Activated T-cell treated with anti-CD3 and anti-CD28 coated beads, Interleukin-2, amount 50 U/mL, for 4 hours (primary cell): Measurements from ENCODE around the gene LCTL. TPM values are rescaled to one million over a fixed set of nuclear protein-coding genes. Genes with fewer than 3 reads are reported as not detected.

Experiments
- ATAC-seq, 2 donors: fragments of 200-7000 bp; cut with Tn5 transposase; one replicate each; pipeline ENCODE4 v1.10.0; 2021
- DNase-seq: peaks from one replicate; pipeline ENCODE4 v3.0.0-alpha.2; 2020
- H3K27me3 Mint-ChIP-seq: one replicate; pipeline ENCODE4 v1.8.0; 2021; ENCODE audit warnings: low read depth, mixed read lengths
- H3K36me3 Mint-ChIP-seq: one replicate; pipeline ENCODE4 v1.8.0; 2022; ENCODE audit warnings: mixed read lengths; ENCODE audit not compliant: insufficient read depth
- H3K4me1 Mint-ChIP-seq: one replicate; pipeline ENCODE4 v1.8.0; 2021; ENCODE audit warnings: low read depth, mixed read lengths
- H3K4me3 Mint-ChIP-seq: one replicate; pipeline ENCODE4 v1.8.0; 2021; ENCODE audit warnings: mild to moderate bottlenecking, moderate library complexity, mixed read lengths
- H3K9me3 Mint-ChIP-seq: one replicate; pipeline ENCODE4 v1.8.0; 2021; ENCODE audit warnings: mixed read lengths
- total RNA-seq, 3 donors: library from RNA; stranded (reverse); gene quantifications; one replicate each; pipeline ENCODE4 v1.2.1, GENCODE V29; 2021

Gene LCTL, protein sequence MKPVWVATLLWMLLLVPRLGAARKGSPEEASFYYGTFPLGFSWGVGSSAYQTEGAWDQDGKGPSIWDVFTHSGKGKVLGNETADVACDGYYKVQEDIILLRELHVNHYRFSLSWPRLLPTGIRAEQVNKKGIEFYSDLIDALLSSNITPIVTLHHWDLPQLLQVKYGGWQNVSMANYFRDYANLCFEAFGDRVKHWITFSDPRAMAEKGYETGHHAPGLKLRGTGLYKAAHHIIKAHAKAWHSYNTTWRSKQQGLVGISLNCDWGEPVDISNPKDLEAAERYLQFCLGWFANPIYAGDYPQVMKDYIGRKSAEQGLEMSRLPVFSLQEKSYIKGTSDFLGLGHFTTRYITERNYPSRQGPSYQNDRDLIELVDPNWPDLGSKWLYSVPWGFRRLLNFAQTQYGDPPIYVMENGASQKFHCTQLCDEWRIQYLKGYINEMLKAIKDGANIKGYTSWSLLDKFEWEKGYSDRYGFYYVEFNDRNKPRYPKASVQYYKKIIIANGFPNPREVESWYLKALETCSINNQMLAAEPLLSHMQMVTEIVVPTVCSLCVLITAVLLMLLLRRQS
- total RNA-seq: not detected

DNA sequence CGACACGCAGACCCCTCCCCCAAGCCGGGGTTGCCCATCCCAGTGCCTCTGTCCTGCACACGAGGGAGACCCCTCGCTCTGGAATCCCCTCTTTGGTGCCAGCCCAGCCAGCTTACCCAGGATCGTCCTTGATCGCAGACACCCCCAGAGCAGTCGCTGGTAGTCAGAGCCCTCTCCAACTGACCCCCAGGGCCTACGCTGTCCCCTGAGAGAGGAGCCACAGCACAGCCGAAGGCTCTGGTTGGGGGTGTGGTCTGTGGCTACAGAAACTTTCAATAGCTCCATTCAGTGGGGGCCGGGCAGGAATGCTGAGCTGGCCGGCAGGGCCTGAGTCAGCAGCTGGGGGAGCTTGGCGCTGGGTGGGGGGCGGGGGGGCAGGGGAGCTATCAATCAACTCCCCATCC is at the start of gene LCTL:
TSS of gene LCTL (minus strand) at position 258 of the 404 bp plus-strand sequence. CDS start 633 bp downstream, outside the sequence.
- Mint-ChIP-seq H3K27me3 (no peaks in the 10 kb centered on the region), H3K4me1 (peaks cover 5% of the 10 kb centered on the region), H3K9me3 (no peaks in the 10 kb centered on the region), H3K36me3 (no peaks in the 10 kb centered on the region), H3K4me3 (no peak within 1 kb of the TSS)
- DNase-seq (no peak), ATAC-seq (no peak)

DNA sequence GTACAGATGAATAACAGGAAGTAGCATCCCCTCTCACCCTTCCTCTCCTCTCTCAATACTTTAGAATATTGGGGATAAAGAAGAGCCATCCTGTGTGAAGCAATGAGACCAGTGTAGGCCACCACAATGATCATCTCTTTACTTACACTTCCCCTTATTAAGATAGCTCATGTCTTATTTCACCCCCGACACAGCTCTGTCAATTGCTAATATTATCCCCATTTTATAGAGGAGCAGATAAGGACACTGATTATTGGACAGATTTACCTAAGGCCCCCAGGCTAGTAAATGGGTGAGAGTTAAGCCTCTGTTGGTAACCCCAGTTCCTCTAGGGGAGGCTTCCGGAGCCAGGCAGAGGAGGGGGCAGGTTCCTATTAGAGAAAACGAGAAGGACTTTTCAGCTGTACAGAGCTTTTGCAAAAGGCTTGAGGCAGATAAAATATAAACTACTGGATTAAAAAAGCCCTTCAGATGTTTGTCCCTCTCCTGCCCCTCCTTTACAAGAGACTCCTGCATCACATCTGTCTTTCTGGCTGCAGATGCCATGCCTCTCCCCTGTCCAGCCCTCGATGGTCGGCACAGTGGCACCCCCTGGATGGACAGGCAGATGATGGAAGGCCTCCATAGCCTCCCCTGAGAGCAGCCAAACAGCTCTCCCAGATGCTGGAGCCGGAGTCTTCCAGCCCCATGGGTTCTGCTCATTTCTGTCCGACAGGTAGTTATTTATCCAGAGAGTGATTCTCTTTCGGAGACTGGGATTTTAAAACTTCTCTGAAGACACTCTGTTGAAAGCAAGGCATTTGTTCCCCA is 49.4 kb upstream of the LCTL start:
- Mint-ChIP-seq H3K9me3 (no peaks in the 10 kb centered on the region), H3K4me3 (no peak overlapping the region), H3K36me3 (no peaks in the 10 kb centered on the region), H3K4me1 (no peaks in the 10 kb centered on the region), H3K27me3 (peaks cover 5% of the 10 kb centered on the region)
- no peak for DNase-seq
- ATAC-seq: no peak

DNA sequence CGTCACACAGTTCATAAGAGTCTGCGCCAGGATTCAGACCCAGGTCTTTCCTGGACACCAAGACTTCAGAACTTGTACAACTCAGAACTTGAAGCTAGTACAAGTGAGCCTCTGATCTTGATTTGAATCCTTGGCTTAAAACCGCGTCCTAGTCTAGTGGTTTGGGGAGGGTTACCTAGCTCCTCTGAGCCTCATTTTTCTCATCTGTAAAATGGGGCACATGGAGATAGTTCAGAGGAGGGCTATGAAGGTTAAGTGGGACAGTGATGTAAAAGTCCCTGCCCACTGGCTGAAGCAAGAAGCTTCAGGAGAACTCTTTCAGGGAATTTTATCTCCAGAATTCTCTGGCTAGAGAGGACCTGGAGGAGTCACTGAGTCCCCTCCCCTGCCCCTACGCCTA is 48.7 kb upstream of the LCTL start:
- H3K4me3 Mint-ChIP-seq: no peak overlapping the region
- H3K27me3 Mint-ChIP-seq: peaks cover 3% of the 10 kb centered on the region
- ATAC-seq (no peak), DNase-seq (no peak)
- H3K36me3 Mint-ChIP-seq: no peaks in the 10 kb centered on the region
- H3K4me1 Mint-ChIP-seq: no peaks in the 10 kb centered on the region
- H3K9me3 Mint-ChIP-seq: no peaks in the 10 kb centered on the region

DNA sequence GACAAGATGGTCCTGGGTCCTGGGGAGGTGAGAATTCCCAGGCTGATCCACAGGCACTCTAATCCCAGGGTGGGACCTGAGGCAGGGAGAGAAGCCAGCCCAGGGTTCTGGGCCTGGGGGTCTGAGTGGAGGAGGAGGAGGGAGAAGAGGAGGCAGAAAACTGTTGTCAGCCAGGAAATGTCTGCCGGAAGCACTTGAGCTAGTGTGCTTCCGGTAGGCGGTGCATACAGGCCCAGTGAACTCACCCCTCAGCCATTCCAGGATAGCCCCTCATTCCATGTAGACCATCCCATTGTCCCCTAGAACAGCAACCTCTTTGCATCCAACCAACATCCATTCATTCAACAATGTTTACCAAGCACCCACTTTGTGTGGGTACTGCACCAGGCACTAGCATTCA is 47.9 kb upstream of the LCTL start:
- ATAC-seq (no peak), DNase-seq (no peak)
- H3K4me1 Mint-ChIP-seq: no peaks in the 10 kb centered on the region
- H3K36me3 Mint-ChIP-seq: no peaks in the 10 kb centered on the region
- H3K4me3 Mint-ChIP-seq: no peak overlapping the region
- H3K9me3 Mint-ChIP-seq: no peaks in the 10 kb centered on the region
- no peaks in the 10 kb centered on the region for H3K27me3 Mint-ChIP-seq

DNA sequence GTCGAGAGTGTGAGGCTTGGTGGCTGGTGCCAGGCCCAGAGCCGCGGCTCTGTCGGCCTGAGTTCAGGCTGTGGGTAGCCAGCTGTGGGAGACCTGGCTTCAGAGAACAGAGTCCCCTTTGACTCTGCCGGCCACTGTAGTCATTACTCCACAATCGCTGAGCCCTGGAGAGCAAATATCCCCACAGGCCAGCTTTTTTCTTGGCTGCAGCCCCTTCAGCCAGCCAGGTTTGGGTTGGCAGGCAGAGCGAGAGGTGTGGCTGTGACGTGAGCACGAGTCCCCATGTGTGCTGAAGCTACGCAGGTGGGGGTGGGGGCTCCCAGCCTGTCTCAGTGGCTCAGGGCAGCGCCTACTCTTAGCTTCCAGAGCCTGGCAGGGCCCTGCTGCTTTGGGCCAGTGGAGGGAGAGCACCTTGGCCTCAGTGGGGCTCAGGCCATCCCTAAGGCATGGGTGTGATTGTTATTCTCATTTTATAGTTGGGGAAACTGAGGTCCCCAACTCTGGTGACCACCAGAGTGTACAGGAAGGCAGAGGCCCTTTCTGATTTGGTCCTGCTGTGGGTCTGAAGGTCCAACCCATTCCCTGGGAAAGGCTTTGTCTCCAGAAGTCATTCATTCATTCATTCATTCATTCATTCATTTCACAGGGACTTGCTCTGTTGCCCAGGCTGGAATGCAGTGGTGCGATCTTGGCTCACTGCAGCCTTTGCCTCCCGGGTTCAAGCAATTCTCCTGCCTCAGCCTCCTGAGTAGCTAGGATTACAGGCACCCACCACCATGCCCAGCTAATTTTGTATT is 45.7 kb upstream of the LCTL start:
- Mint-ChIP-seq H3K9me3 (no peaks in the 10 kb centered on the region), H3K27me3 (no peaks in the 10 kb centered on the region), H3K4me1 (no peaks in the 10 kb centered on the region), H3K4me3 (no peak overlapping the region), H3K36me3 (no peaks in the 10 kb centered on the region)
- ATAC-seq (no peak), DNase-seq (no peak)

DNA sequence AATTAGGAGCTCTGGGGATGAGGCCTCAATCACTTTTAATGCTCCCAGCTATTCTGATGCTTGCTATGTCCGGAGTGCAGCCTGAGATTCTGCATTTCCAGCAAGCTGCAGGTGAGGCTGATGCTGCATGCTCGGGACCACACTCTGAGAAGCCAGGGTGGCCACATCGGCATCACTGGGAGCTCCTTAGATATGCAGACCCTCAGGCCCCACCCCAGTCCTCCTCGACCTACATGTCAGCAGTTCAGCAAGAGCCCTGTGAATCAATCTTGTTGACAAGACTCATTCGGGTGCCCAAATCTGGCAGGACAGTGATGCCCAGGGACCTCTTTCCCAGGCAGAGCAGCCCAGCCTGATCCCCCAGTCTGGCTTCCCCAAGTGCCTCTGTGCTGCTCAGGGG is 44.1 kb upstream of the LCTL start:
- no peaks in the 10 kb centered on the region for H3K4me1 Mint-ChIP-seq
- ATAC-seq (no peak), DNase-seq (no peak)
- H3K9me3 Mint-ChIP-seq: no peaks in the 10 kb centered on the region
- H3K4me3 Mint-ChIP-seq: no peak overlapping the region
- no peaks in the 10 kb centered on the region for H3K36me3 Mint-ChIP-seq
- H3K27me3 Mint-ChIP-seq: no peaks in the 10 kb centered on the region

DNA sequence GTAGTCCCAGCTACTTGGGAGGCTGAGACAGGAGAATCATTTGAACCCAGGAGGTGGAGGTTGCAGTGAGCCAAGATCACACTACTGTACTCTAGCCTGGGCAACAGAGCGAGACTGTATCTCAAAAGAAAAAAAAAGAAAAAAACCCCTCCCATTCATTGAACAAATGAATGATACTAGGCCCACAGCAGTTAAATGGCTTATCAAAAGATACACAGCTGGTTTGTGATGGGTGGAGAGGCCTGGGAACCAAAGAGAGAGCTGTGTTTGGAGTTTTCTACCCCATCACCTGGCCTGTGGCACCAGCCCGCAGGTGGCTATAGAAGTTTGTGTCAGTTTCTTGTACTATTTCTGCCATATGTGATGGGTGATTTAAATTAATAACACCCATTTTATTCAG is 43.1 kb upstream of the LCTL start:
- Mint-ChIP-seq H3K27me3 (no peaks in the 10 kb centered on the region), H3K4me3 (no peak overlapping the region), H3K36me3 (no peaks in the 10 kb centered on the region), H3K4me1 (no peaks in the 10 kb centered on the region), H3K9me3 (no peaks in the 10 kb centered on the region)
- ATAC-seq: no peak
- DNase-seq: no peak

DNA sequence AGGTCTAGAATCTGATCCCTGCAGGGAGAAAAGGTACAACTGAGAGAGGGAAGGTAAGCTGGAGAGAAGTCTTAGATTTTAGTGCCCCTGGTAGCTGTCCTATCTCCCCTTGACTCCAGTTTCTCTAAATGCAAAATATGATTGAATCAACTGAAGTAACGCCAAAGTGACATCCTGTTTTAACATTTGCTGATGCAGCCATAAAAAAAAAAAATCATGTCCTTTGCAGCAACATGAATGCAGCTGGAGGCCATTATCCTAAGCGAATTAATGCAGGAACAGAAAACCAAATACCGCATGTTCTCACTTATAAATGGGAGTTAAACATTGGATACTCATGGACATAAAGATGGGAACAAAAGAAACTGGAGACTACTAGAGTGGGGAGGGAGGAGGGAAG is 42.4 kb upstream of the LCTL start:
- ATAC-seq: no peak
- Mint-ChIP-seq H3K9me3 (no peaks in the 10 kb centered on the region), H3K27me3 (peaks cover 2% of the 10 kb centered on the region), H3K4me1 (no peaks in the 10 kb centered on the region), H3K36me3 (no peaks in the 10 kb centered on the region), H3K4me3 (no peak overlapping the region)
- DNase-seq: no peak

DNA sequence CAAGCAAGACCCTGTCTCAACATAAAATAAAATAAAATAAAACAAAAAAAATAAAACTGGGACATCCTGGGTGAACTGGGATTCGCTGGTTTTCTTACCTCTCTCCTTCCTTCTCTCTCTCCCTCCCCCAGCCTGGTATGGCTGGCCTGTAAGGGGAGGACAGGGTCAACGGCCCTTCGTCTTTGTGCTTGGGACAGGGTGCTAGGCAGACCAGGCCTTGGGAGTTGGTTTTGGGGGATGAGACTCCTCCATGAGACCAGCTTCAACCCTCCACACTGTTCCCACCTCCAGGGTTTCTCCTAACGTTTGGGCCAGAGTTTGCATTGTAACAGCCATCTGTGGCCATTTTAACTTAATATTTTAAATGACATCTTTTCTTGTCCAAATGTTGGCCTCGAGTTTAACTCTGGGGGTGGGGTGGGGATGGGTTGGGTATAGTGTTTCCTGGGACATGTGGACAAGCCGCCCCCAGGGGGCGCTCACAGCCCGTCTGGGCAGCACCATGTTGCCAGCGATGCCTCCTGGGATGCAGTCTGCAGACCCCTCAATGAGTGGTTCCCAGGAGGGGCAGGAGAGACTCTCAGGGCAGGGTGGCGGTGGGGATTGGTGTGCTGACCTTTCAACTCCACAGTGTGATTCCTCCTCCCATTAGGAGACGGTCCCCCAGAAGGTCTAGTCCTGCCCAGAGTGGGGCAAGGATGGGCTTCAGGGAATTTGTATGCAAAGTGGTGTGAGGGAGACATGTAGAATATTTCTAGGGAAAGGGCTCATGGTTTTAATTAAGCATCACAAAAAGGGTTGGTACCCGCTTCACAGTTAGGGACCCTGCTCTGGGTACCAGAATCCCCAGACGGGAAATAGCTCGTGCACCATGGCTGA is 37.7 kb upstream of the LCTL start:
- Mint-ChIP-seq H3K9me3 (no peaks in the 10 kb centered on the region), H3K27me3 (peaks cover 8% of the 10 kb centered on the region), H3K4me1 (no peaks in the 10 kb centered on the region), H3K36me3 (no peaks in the 10 kb centered on the region), H3K4me3 (no peak overlapping the region)
- DNase-seq (peak; percentile 51), ATAC-seq (peak; percentile 65 to 76)

DNA sequence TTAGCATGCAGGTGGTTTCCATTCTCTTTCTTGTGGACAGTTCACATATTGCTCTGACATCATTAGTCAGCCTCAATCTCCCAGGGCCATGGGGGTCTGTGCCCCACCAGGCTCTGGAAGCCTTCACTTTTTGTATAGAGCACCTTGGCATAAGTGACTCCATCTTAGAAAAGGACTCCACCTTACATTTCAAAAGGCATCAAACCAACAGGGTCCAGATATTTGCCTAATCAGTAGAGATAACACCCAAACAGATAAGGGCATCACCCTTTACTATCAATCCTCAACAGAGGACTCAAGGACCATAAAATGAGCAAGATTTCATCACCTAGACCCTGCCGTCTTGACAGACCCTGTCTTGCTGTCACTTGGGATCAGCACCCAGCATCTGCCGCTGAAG is 35.7 kb upstream of the LCTL start:
- no peak overlapping the region for H3K4me3 Mint-ChIP-seq
- H3K27me3 Mint-ChIP-seq: peaks cover 8% of the 10 kb centered on the region
- DNase-seq: no peak
- no peaks in the 10 kb centered on the region for H3K9me3 Mint-ChIP-seq
- H3K36me3 Mint-ChIP-seq: no peaks in the 10 kb centered on the region
- peaks cover 5% of the 10 kb centered on the region for H3K4me1 Mint-ChIP-seq
- no peak for ATAC-seq

DNA sequence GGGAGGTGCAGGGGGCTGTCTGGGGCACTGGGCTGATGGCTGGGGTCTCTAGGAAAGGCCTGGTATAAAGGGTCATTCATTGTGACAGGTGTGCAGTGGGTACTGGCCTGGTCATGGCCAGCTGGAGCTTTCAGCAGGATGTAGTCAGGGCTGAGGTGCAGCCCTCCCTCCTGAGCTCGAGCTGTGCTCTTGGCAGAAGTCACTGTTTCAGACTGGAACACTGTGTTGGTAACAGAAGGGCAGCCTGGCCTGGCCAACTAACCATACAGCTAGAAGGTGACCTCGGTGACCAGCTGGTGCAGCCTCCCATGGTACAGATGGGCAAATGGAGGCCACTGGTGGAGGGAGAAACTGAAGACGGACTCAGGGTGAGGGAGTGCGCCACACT is 34.4 kb upstream of the LCTL start:
- Mint-ChIP-seq H3K36me3 (no peaks in the 10 kb centered on the region), H3K4me3 (no peak overlapping the region), H3K9me3 (no peaks in the 10 kb centered on the region), H3K4me1 (peaks cover 5% of the 10 kb centered on the region), H3K27me3 (peaks cover 8% of the 10 kb centered on the region)
- DNase-seq: no peak
- no peak for ATAC-seq

DNA sequence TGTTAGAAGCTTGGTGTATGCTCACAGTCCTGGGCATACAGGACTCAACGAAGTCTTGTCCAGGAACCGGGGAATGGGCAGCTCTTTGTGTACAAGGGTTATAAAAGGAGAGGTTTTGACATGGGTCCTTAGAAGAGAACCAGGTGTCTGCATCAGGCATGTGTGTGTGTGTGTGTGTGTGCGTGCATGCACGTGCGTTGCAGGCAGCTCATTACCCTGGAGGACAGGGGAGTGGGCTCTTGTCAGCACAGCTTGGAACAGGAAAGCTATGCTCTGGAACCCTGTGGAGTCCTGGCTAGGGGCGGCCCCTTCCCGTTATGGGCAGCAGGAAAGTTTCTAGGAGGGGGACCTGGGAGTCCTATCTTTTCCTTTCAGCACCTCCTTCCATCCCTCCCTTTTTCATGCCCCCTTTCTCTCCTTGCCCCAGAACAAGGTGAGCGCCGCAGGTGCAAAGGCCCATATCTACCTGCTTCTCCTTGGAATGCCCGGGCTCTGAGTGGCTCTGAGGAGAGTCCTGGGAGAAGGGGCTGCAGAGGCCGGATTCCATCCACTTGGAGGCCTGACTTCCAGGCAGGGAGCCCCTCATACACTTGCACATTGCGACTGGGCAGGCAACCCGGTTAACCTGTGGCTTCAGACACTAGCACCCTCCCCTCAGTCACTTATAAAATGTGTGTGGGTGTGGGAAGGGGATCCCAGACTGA is 33.9 kb upstream of the LCTL start:
- no peak for ATAC-seq
- H3K36me3 Mint-ChIP-seq: no peaks in the 10 kb centered on the region
- no peaks in the 10 kb centered on the region for H3K9me3 Mint-ChIP-seq
- H3K27me3 Mint-ChIP-seq: peaks cover 8% of the 10 kb centered on the region
- peaks cover 5% of the 10 kb centered on the region for H3K4me1 Mint-ChIP-seq
- no peak for DNase-seq
- H3K4me3 Mint-ChIP-seq: no peak overlapping the region
